Fibroblast of skin of right quadriceps (primary cell): ENCODE measurements around the gene PNMA8B.
A peak's percentile ranks its signal among the peaks of the same experiment; 100 is the strongest.

Source experiments
- DNase-seq: peaks from one replicate; pipeline ENCODE4 v3.0.0-alpha.2; 2013

The PNMA8B gene

DNA sequence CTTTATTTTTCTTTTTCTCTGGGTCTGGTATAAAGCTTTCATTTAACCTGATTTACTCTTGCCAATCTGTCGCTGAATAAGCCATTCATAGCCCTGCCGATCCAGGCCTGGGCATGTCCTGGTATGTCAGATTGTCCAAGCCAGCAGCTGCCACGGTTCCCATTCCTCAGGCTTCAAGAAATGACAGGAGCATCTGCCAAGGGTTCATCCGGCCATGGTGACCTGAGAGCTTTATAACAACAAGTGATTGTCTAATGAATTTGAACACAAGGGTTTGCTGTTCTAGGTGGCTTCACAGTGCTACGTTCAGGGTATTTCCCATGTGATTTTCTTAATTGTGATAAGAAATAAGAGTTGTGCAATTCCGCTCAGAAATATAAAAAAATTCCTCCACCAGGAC, 44.3 kb downstream of the PNMA8B start:
- no peak for DNase-seq

GRCh38 chr19:46450737-46451136, 44.9 kb downstream of the PNMA8B start:
- DNase-seq: no peak

- DNase-seq: no peak
These were observed 46.4 kb downstream of the PNMA8B start for GRCh38 chr19:46449228-46449627.

- DNase-seq: no peak
These were observed 47.1 kb downstream of the PNMA8B start for GRCh38 chr19:46448601-46449000.

DNA sequence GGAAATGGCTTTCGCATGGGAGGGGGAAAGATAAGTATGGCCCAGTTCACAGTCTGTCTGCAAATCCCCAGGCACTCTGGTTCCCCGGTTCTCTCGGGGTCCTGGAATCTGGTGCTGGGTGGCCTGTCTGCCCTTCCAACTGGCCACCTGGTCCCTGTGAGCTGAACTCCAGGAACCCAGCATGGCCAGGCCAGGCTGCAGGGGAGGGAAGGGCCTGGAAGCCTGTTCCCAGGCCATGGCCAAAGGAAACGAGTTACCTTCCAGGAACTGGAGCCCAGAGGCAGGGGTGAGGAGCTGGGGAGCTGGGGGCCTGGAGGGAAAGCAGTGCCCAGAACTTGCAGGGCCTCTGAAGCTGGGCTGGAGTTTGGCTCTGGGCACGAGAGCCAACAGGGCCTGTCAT, 47.8 kb downstream of the PNMA8B start:
- no peak for DNase-seq

DNA sequence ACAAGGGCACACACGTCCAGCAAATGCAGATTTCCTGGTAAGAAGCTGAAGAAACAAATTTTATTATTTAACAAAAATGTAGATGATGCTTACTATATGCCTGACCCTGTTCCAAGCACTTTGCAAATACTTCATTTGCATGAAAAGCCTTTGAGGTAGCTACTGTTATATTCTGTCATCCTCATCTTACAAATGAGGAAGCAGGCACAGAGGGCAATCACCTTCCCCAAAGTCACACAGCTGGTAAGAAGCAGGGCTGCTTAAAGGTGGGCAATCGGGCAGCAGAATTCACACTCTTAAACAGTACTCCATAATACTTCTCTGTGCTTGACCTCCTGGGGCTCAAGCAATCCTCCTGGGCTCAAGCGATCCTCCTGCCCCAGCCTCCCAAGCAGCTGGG, 48.7 kb downstream of the PNMA8B start:
- no peak for DNase-seq

DNA sequence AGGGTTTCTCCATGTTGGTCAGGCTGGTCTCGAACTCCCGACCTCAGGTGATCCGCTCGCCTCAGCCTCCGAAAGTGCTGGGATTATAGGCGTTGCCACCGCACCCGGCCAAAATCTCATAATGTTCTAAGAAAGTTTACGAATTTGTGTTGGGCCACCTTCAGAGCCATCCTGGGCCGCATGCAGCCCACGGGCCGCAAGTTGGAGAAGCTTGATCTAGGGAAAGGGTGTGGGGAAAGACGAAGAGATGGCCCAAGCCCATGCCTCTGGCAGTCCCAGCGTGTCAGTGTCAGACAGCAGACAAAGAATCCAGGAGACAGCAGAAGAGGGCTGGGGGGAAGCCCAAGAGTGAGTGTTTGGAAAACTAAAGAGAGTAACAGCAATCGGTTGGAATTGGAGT, 49.6 kb downstream of the PNMA8B start:
- DNase-seq: no peak

DNA sequence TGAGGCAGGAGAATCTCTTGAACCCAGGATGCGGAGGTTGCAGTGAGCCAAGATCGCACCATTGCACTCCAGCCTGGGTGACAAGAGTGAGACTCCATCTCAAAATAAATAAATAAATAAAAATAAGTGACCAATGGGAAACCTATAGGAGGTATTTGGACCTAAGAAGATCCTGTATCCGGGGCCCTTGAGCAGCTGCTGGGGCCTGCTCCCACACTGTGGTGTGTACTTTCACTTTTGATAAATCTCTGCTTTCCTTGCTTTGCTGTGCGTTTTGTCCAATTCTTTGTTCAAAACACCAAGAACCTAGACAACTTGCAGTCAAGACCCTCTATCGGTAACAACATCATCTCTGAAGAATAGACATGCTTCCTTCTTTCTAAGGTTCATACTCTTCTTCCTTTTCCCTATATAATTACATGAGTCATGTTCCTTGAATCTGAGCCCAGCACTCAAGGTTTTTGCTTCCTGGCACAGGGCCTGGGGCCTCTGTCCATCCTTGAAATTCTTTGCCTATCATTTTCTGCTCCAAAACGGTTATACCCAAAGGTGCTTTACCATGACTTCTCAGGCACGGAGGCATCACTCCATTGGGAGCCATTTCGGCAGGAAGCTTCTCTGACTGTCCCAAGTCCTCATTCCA, 52.7 kb downstream of the PNMA8B start:
- DNase-seq: peak; percentile 80

- DNase-seq: no peak
These were observed 53.8 kb downstream of the PNMA8B start for GRCh38 chr19:46441866-46442265.
